GM06990 (cell line): ENCODE measurements around the gene PDE8B.

Source experiments
- DNase-seq: peaks from one replicate; pipeline ENCODE4 v3.0.0-alpha.2; 2011; ENCODE audit not compliant: insufficient read length; ENCODE audit errors: extremely low read depth
- H3K27me3 ChIP-seq: replicated peaks from 2 replicates; pipeline ENCODE4 v1.6.0; 2011; ENCODE audit warnings: low read length; ENCODE audit not compliant: control insufficient read depth, insufficient read depth
- H3K36me3 ChIP-seq: 2 replicates; pipeline ENCODE4 v1.5.1; 2011; ENCODE audit warnings: low read length; ENCODE audit not compliant: control insufficient read depth, insufficient read depth
- H3K4me3 ChIP-seq: replicated peaks from 2 replicates; pipeline ENCODE4 v1.5.1; 2011; ENCODE audit warnings: low read depth, mild to moderate bottlenecking, control low read depth, low read length
- CTCF ChIP-seq: IDR thresholded peaks from 2 replicates; pipeline ENCODE4 v1.5.1; 2011; ENCODE audit warnings: low read length, control low read depth, mild to moderate bottlenecking, inconsistent platforms; ENCODE audit not compliant: insufficient read depth, poor library complexity, severe bottlenecking

Gene PDE8B

GRCh38 chr5:77262697-77263096, 52.2 kb downstream of the PDE8B start:
- H3K27me3 ChIP-seq = no peaks in the 10 kb centered on the region
- no peak for TF ChIP-seq CTCF
- no peak overlapping the region for H3K4me3 ChIP-seq
- no peaks in the 10 kb centered on the region for H3K36me3 ChIP-seq
- DNase-seq = no peak

GRCh38 chr5:77266291-77266690, 55.8 kb downstream of the PDE8B start:
- H3K36me3 ChIP-seq = no peaks in the 10 kb centered on the region
- TF ChIP-seq CTCF = no peak
- no peak overlapping the region for H3K4me3 ChIP-seq
- H3K27me3 ChIP-seq = no peaks in the 10 kb centered on the region
- no peak for DNase-seq

GRCh38 chr5:77267496-77267895, 57.0 kb downstream of the PDE8B start:
- Histone ChIP-seq H3K36me3 (no peaks in the 10 kb centered on the region), H3K4me3 (no peak overlapping the region), H3K27me3 (no peaks in the 10 kb centered on the region)
- TF ChIP-seq CTCF = no peak
- no peak for DNase-seq

GRCh38 chr5:77272206-77272605, 61.7 kb downstream of the PDE8B start:
- Histone ChIP-seq H3K36me3 (no peaks in the 10 kb centered on the region), H3K4me3 (no peak overlapping the region), H3K27me3 (no peaks in the 10 kb centered on the region)
- TF ChIP-seq CTCF = no peak
- DNase-seq = no peak

GRCh38 chr5:77277759-77278158, 67.3 kb downstream of the PDE8B start:
- no peak for TF ChIP-seq CTCF
- DNase-seq = no peak
- H3K27me3 ChIP-seq = no peaks in the 10 kb centered on the region; the same call in 1 of the 2 replicates
- no peak overlapping the region for H3K4me3 ChIP-seq
- no peaks in the 10 kb centered on the region for H3K36me3 ChIP-seq

- TF ChIP-seq CTCF = no peak
- H3K27me3 ChIP-seq = no peaks in the 10 kb centered on the region; the same call in 1 of the 2 replicates
- no peaks in the 10 kb centered on the region for H3K36me3 ChIP-seq
- no peak for DNase-seq
- no peak overlapping the region for H3K4me3 ChIP-seq
Observed at GRCh38 chr5:77280036-77280435, 69.6 kb downstream of the PDE8B start.
